HFFc6 (cell line): ENCODE data around the gene LAYN. TPM values are rescaled to one million over a fixed set of nuclear protein-coding genes. Genes with fewer than 3 reads are reported as not detected.

Experiments
- DNase-seq: peaks from one replicate; pipeline ENCODE4 v3.0.0-alpha.2; 2018
- H3K27ac Mint-ChIP-seq: 2 replicates; pipeline ENCODE4 v1.8.0; 2020; ENCODE audit warnings: mild to moderate bottlenecking, mixed read lengths
- H3K27me3 Mint-ChIP-seq: 2 replicates; pipeline ENCODE4 v1.8.0; 2021; ENCODE audit warnings: mild to moderate bottlenecking, moderate library complexity, mixed read lengths; ENCODE audit not compliant: insufficient read depth
- H3K36me3 Mint-ChIP-seq: 2 replicates; pipeline ENCODE4 v1.8.0; 2021; ENCODE audit warnings: low read depth, mixed read lengths
- H3K4me1 Mint-ChIP-seq: 2 replicates; pipeline ENCODE4 v1.8.0; 2020; ENCODE audit warnings: low read depth, mixed read lengths
- H3K4me3 Mint-ChIP-seq: 2 replicates; pipeline ENCODE4 v1.8.0; 2020; ENCODE audit warnings: mild to moderate bottlenecking, moderate library complexity, mixed read lengths
- H3K9me3 Mint-ChIP-seq: 2 replicates; pipeline ENCODE4 v1.8.0; 2020; ENCODE audit warnings: mild to moderate bottlenecking, mixed read lengths
- total RNA-seq, 6 experiments: library from RNA; stranded (reverse); fragmentation: NEBNext Ultra II Directional; extraction: Animal tissue kit (Norgen Biotek cat#: 25700); gene quantifications; 2 replicates in 1 of 6; 3 replicates in 5 of 6; pipeline ENCODE4 v1.2.3, GENCODE V29; 2021
- TF ChIP-seq, protein P1 (sequence below): fragments of 200-600 bp; sonication (generic); IDR thresholded peaks from 2 replicates; pipeline ENCODE4 v1.5.0; 2021; ENCODE audit warnings: antibody characterized with exemption, mild to moderate bottlenecking

The LAYN gene
- total RNA-seq, 6 experiments from 2014 or later = 79.1 to 148 (median 132) TPM

GRCh38 chr11:111518668-111519067 lies 21.9 kb upstream of the LAYN start:
- no peaks in the 10 kb centered on the region for H3K36me3 Mint-ChIP-seq
- H3K4me3 Mint-ChIP-seq = no peak overlapping the region
- no peaks in the 10 kb centered on the region; the same call in 1 of the 2 replicates for H3K27me3 Mint-ChIP-seq
- TF ChIP-seq, protein P1, sequence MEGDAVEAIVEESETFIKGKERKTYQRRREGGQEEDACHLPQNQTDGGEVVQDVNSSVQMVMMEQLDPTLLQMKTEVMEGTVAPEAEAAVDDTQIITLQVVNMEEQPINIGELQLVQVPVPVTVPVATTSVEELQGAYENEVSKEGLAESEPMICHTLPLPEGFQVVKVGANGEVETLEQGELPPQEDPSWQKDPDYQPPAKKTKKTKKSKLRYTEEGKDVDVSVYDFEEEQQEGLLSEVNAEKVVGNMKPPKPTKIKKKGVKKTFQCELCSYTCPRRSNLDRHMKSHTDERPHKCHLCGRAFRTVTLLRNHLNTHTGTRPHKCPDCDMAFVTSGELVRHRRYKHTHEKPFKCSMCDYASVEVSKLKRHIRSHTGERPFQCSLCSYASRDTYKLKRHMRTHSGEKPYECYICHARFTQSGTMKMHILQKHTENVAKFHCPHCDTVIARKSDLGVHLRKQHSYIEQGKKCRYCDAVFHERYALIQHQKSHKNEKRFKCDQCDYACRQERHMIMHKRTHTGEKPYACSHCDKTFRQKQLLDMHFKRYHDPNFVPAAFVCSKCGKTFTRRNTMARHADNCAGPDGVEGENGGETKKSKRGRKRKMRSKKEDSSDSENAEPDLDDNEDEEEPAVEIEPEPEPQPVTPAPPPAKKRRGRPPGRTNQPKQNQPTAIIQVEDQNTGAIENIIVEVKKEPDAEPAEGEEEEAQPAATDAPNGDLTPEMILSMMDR = no peak
- H3K9me3 Mint-ChIP-seq = no peaks in the 10 kb centered on the region
- DNase-seq = no peak
- H3K4me1 Mint-ChIP-seq = peaks cover 43% of the 10 kb centered on the region
- H3K27ac Mint-ChIP-seq = no peak overlapping the region

DNA sequence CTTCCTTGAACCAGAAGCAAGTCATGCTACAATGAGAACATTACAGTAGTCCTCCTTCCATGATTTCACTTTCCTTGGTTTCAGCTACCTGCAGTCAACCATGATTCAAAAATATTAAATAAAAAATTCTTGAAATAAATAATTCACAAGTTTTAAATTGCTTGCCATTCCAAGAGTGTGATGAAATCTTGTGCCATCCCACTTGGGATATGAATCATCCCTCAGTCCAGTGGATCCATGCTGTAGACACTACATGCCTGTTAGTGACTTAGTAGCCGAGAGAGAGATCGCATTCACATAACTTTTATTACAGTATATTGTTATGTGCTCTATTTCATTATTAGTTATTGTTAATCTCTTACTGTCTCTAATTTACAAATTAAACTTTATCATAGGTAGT lies 20.0 kb upstream of the LAYN start:
- no peak overlapping the region; the same call in 1 of the 2 replicates for H3K4me3 Mint-ChIP-seq
- peak; percentile 37 for DNase-seq
- H3K9me3 Mint-ChIP-seq = no peaks in the 10 kb centered on the region
- TF ChIP-seq, protein P1 = no peak
- peaks cover 39% of the 10 kb centered on the region for H3K4me1 Mint-ChIP-seq
- no peaks in the 10 kb centered on the region for H3K36me3 Mint-ChIP-seq
- H3K27me3 Mint-ChIP-seq = no peaks in the 10 kb centered on the region
- peak overlapping the region; percentile 42 for H3K27ac Mint-ChIP-seq

DNA sequence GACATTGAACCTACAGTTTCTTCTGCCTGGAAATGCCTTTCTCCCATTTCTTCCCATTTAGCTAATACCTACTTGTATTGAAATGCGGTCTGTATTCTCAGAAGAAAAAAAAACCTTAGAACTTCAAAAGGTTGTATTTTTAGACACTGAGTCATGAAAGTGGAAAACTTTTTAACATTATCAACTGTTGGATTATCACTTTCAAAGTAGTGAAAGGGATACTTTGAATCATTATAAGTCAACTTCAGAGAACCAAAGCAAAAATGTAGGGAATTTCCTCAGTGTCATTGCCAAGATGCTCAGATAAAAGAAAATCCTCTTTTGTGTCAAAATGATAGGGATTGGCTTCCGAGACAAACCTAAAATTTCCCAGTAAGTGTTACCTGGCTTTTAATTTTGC lies 19.4 kb upstream of the LAYN start:
- Mint-ChIP-seq H3K4me1 (peaks cover 39% of the 10 kb centered on the region), H3K27ac (peak overlapping the region; percentile 42), H3K9me3 (no peaks in the 10 kb centered on the region), H3K36me3 (no peaks in the 10 kb centered on the region), H3K4me3 (peak overlapping the region; percentile 13), H3K27me3 (no peaks in the 10 kb centered on the region; the same call in 1 of the 2 replicates)
- TF ChIP-seq, protein P1 = no peak
- peak; percentile 11 for DNase-seq

DNA sequence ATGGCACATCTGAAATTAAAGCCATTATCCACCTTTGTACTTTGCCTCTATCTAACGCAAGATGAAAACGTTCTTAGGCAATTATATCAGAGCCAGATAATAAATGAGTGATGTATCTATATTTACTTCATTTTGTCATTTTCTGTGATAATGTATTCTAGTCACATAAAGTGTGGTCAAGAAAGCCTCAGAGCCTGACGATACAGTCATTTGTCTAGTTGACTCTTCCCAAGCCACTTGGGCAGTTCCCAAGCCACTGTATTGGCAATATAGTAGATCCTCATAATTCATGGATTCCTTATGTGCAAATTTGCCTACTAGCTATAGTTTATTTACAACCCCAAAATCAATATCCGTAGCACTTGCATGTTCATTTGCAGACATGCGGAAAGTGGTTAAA lies 18.1 kb upstream of the LAYN start:
- Mint-ChIP-seq H3K27ac (no peak overlapping the region), H3K4me1 (peaks cover 50% of the 10 kb centered on the region), H3K36me3 (no peaks in the 10 kb centered on the region), H3K27me3 (no peaks in the 10 kb centered on the region; the same call in 1 of the 2 replicates), H3K9me3 (no peaks in the 10 kb centered on the region), H3K4me3 (no peak overlapping the region)
- TF ChIP-seq, protein P1 = no peak
- no peak for DNase-seq

GRCh38 chr11:111523343-111523742 lies 17.2 kb upstream of the LAYN start:
- H3K4me3 Mint-ChIP-seq = no peak overlapping the region

More at GRCh38 chr11:111523343-111523742, 17.2 kb upstream of the LAYN start:
- H3K36me3 Mint-ChIP-seq = no peaks in the 10 kb centered on the region
- no peaks in the 10 kb centered on the region; the same call in 1 of the 2 replicates for H3K27me3 Mint-ChIP-seq
- no peak for DNase-seq
- no peak overlapping the region for H3K27ac Mint-ChIP-seq
- peaks cover 51% of the 10 kb centered on the region for H3K4me1 Mint-ChIP-seq
- H3K9me3 Mint-ChIP-seq = no peaks in the 10 kb centered on the region
- TF ChIP-seq, protein P1 = no peak
